ENCODE data around the gene SH3BGRL2. TPM values are rescaled to one million over a fixed set of nuclear protein-coding genes. Genes with fewer than 3 reads are reported as not detected.

SH3BGRL2 gene
- total RNA-seq, 1 experiment from 2014 or later = 11.8 TPM

- peaks cover 9% of the 10 kb centered on the region in 2 experiments for H3K4me1 Mint-ChIP-seq
- Histone ChIP-seq H2AK5ac (ENCODE audit: insufficient read length, low read length) (no peak overlapping the region), H2BK20ac (ENCODE audit: low read depth, low read length, poor library complexity, severe bottlenecking) (no peak overlapping the region), H3K56ac (ENCODE audit: insufficient read length, low read depth, low read length) (no peak overlapping the region), H4K91ac (ENCODE audit: insufficient read length, low read depth, low read length) (no peak overlapping the region), H3K27me3 (ENCODE audit: insufficient read depth, low read length) (no peaks in the 10 kb centered on the region), H3K23me2 (ENCODE audit: insufficient read length, low read depth, low read length, poor library complexity, severe bottlenecking) (no peaks in the 10 kb centered on the region), H3T11ph (ENCODE audit: low read length) (no peak overlapping the region), H3K4me2 (ENCODE audit: insufficient read depth, insufficient read length, low read length) (no peak overlapping the region), H2BK5ac (ENCODE audit: insufficient read length, low read length) (no peak overlapping the region), H3K4ac (ENCODE audit: low read depth, low read length) (no peak overlapping the region), H3K14ac (ENCODE audit: insufficient read depth, low read length) (no peak overlapping the region), H4K8ac (replicated peaks; ENCODE audit: insufficient read length, low read depth, low read length) (no peak overlapping the region), H2BK120ac (ENCODE audit: low read depth, low read length, poor library complexity, severe bottlenecking) (no peak overlapping the region), H3K27ac (ENCODE audit: insufficient read length, low read depth, low read length) (no peak overlapping the region), H3K4me1 (ENCODE audit: insufficient read depth, low read length) (no peaks in the 10 kb centered on the region), H3K9ac (ENCODE audit: extremely low read depth, insufficient read length, low read length) (no peak overlapping the region), H4K20me1 (ENCODE audit: control insufficient read depth, insufficient read depth, insufficient read length) (no peaks in the 10 kb centered on the region), H3K23ac (ENCODE audit: insufficient read length, low read depth, low read length) (no peak overlapping the region), H3K79me2 (ENCODE audit: insufficient read depth, low read length) (no peaks in the 10 kb centered on the region), H3K9me3 (ENCODE audit: control insufficient read depth, low read depth, low read length) (no peaks in the 10 kb centered on the region), H4K5ac (ENCODE audit: insufficient read length, low read depth, low read length) (no peak overlapping the region), H2BK15ac (ENCODE audit: low read depth, low read length) (no peak overlapping the region), H2AFZ (ENCODE audit: low read length) (no peak overlapping the region), H2BK12ac (ENCODE audit: insufficient read length, low read depth, low read length) (no peak overlapping the region), H3K18ac (ENCODE audit: insufficient read length, low read depth, low read length) (no peak overlapping the region), H3K79me1 (ENCODE audit: insufficient read depth, low read depth, low read length, poor library complexity, severe bottlenecking) (no peaks in the 10 kb centered on the region)
- no peaks in the 10 kb centered on the region for H3K9me3 Mint-ChIP-seq
- no peaks in the 10 kb centered on the region for H3K36me3 Mint-ChIP-seq (ENCODE audit: insufficient read depth in 1 of 3, low read depth in 3 of 3)
- H3K27me3 Mint-ChIP-seq (ENCODE audit: low read depth) = no peaks in the 10 kb centered on the region; the same call in 1 of the 2 replicates
- H3K4me3 Mint-ChIP-seq = no peak overlapping the region
- WGBS (ENCODE audit: extremely low coverage, insufficient read length, low lambda C conversion rate) = no CpG with 5 or more reads among the region's 2 CpGs
- DNase-seq = no peak
- no peak overlapping the region for H3K27ac Mint-ChIP-seq
- TF ChIP-seq, protein P1, sequence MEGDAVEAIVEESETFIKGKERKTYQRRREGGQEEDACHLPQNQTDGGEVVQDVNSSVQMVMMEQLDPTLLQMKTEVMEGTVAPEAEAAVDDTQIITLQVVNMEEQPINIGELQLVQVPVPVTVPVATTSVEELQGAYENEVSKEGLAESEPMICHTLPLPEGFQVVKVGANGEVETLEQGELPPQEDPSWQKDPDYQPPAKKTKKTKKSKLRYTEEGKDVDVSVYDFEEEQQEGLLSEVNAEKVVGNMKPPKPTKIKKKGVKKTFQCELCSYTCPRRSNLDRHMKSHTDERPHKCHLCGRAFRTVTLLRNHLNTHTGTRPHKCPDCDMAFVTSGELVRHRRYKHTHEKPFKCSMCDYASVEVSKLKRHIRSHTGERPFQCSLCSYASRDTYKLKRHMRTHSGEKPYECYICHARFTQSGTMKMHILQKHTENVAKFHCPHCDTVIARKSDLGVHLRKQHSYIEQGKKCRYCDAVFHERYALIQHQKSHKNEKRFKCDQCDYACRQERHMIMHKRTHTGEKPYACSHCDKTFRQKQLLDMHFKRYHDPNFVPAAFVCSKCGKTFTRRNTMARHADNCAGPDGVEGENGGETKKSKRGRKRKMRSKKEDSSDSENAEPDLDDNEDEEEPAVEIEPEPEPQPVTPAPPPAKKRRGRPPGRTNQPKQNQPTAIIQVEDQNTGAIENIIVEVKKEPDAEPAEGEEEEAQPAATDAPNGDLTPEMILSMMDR (conservative IDR thresholded peaks at IDR 0.05) = no peak
These were observed 86.9 kb downstream of the SH3BGRL2 start for GRCh38 chr6:79717989-79718388.

Measured in H9 (cell line).